H9 (cell line): ENCODE results near the gene CDC45. TPM values are rescaled to one million over a fixed set of nuclear protein-coding genes. Genes with fewer than 3 reads are reported as not detected.
A peak's percentile ranks its signal among the peaks of the same experiment; 100 is the strongest.

Experiments used
- DNase-seq: peaks from one replicate; pipeline ENCODE4 v3.0.0-alpha.2; 2017
- H2AFZ ChIP-seq: one replicate; pipeline ENCODE4 v1.6.1; 2013; ENCODE audit warnings: mild to moderate bottlenecking, low read length, control low read depth, moderate library complexity
- H2AK5ac ChIP-seq: 2 replicates; pipeline ENCODE4 v1.6.1; 2013; ENCODE audit warnings: low read length, control low read depth, mixed read lengths; ENCODE audit not compliant: insufficient read length
- H2BK120ac ChIP-seq: one replicate; pipeline ENCODE4 v1.6.1; 2013; ENCODE audit warnings: low read depth, mild to moderate bottlenecking, low read length, control low read depth, inconsistent platforms; ENCODE audit not compliant: poor library complexity, severe bottlenecking
- H2BK12ac ChIP-seq: 2 replicates; pipeline ENCODE4 v1.6.1; 2013; ENCODE audit warnings: low read length, control low read depth, mixed read lengths, low read depth; ENCODE audit not compliant: insufficient read length
- H2BK15ac ChIP-seq: 2 replicates; pipeline ENCODE4 v1.6.1; 2013; ENCODE audit warnings: low read depth, low read length, control low read depth
- H2BK20ac ChIP-seq: one replicate; pipeline ENCODE4 v1.6.1; 2013; ENCODE audit warnings: low read depth, mild to moderate bottlenecking, low read length, control low read depth, inconsistent platforms; ENCODE audit not compliant: poor library complexity, severe bottlenecking
- H2BK5ac ChIP-seq: 2 replicates; pipeline ENCODE4 v1.6.1; 2013; ENCODE audit warnings: low read length, control low read depth, mixed read lengths; ENCODE audit not compliant: insufficient read length
- H3K14ac ChIP-seq: 2 replicates; pipeline ENCODE4 v1.6.1; 2013; ENCODE audit warnings: low read length, control low read depth; ENCODE audit not compliant: insufficient read depth
- H3K18ac ChIP-seq: 2 replicates; pipeline ENCODE4 v1.6.1; 2013; ENCODE audit warnings: low read depth, mild to moderate bottlenecking, mixed read lengths, low read length, control low read depth; ENCODE audit not compliant: insufficient read length
- H3K23ac ChIP-seq: 2 replicates; pipeline ENCODE4 v1.6.1; 2013; ENCODE audit warnings: low read length, control low read depth, mixed read lengths, low read depth; ENCODE audit not compliant: insufficient read length
- H3K23me2 ChIP-seq: 2 replicates; pipeline ENCODE4 v1.6.1; 2013; ENCODE audit warnings: low read depth, mild to moderate bottlenecking, mixed read lengths, low read length, control low read depth; ENCODE audit not compliant: insufficient read length, poor library complexity, severe bottlenecking
- H3K27ac ChIP-seq: 2 replicates; pipeline ENCODE4 v1.5.1; 2013; ENCODE audit warnings: low read length, control low read depth, mixed read lengths, low read depth; ENCODE audit not compliant: insufficient read length
- H3K27me3 ChIP-seq: 2 replicates; pipeline ENCODE4 v1.6.1; 2013; ENCODE audit warnings: low read length, control low read depth, inconsistent platforms; ENCODE audit not compliant: insufficient read depth
- H3K4ac ChIP-seq: 2 replicates; pipeline ENCODE4 v1.6.1; 2013; ENCODE audit warnings: low read depth, mild to moderate bottlenecking, control low read depth, inconsistent platforms, low read length, moderate library complexity
- H3K4me1 ChIP-seq: 2 replicates; pipeline ENCODE4 v1.6.1; 2013; ENCODE audit warnings: low read length, control low read depth, inconsistent platforms; ENCODE audit not compliant: insufficient read depth
- H3K4me2 ChIP-seq: 2 replicates; pipeline ENCODE4 v1.6.1; 2013; ENCODE audit warnings: low read length, control low read depth, mixed read lengths; ENCODE audit not compliant: insufficient read length, insufficient read depth
- H3K56ac ChIP-seq: 2 replicates; pipeline ENCODE4 v1.6.1; 2013; ENCODE audit warnings: low read depth, mild to moderate bottlenecking, mixed read lengths, low read length, control low read depth; ENCODE audit not compliant: insufficient read length
- H3K79me1 ChIP-seq: 2 replicates; pipeline ENCODE4 v1.6.1; 2013; ENCODE audit warnings: low read depth, mild to moderate bottlenecking, moderate library complexity, low read length, control low read depth, inconsistent platforms; ENCODE audit not compliant: insufficient read depth, poor library complexity, severe bottlenecking
- H3K79me2 ChIP-seq: 2 replicates; pipeline ENCODE4 v1.6.1; 2013; ENCODE audit warnings: low read length, control low read depth, inconsistent platforms; ENCODE audit not compliant: insufficient read depth
- H3K9ac ChIP-seq: 2 replicates; pipeline ENCODE4 v1.6.1; 2013; ENCODE audit warnings: low read length, control low read depth, mixed read lengths; ENCODE audit not compliant: insufficient read length; ENCODE audit errors: extremely low read depth
- H3K9me3 ChIP-seq: one replicate; pipeline ENCODE4 v1.6.1; 2013; ENCODE audit warnings: low read depth, low read length, inconsistent platforms; ENCODE audit not compliant: control insufficient read depth
- H3T11ph ChIP-seq: one replicate; pipeline ENCODE4 v1.6.1; 2013; ENCODE audit warnings: mild to moderate bottlenecking, low read length, control low read depth, inconsistent platforms
- H4K20me1 ChIP-seq: one replicate; pipeline ENCODE4 v1.6.1; 2013; ENCODE audit not compliant: control insufficient read depth, insufficient read length, insufficient read depth
- H4K5ac ChIP-seq: 2 replicates; pipeline ENCODE4 v1.6.1; 2013; ENCODE audit warnings: low read depth, mild to moderate bottlenecking, mixed read lengths, low read length, control low read depth; ENCODE audit not compliant: insufficient read length
- H4K8ac ChIP-seq: replicated peaks from 2 replicates; pipeline ENCODE4 v1.6.1; 2013; ENCODE audit warnings: low read length, control low read depth, mixed read lengths, low read depth; ENCODE audit not compliant: insufficient read length
- H4K91ac ChIP-seq: 2 replicates; pipeline ENCODE4 v1.6.1; 2013; ENCODE audit warnings: low read depth, mild to moderate bottlenecking, moderate library complexity, mixed read lengths, low read length, control low read depth; ENCODE audit not compliant: insufficient read length
- H3K27ac Mint-ChIP-seq, 3 experiments: 2 replicates in 2 of 3; 3 replicates in 1 of 3; pipeline ENCODE4 v1.8.0; 2020 to 2021; ENCODE audit warnings: mixed read lengths in 3 of 3, mild to moderate bottlenecking in 1 of 3, moderate library complexity in 1 of 3
- H3K27me3 Mint-ChIP-seq: 2 replicates; pipeline ENCODE4 v1.8.0; 2021; ENCODE audit warnings: low read depth, mild to moderate bottlenecking, moderate library complexity, mixed read lengths
- H3K36me3 Mint-ChIP-seq, 3 experiments: 2 replicates in 2 of 3; 3 replicates in 1 of 3; pipeline ENCODE4 v1.8.0; 2020 to 2021; ENCODE audit warnings: low read depth in 3 of 3, mixed read lengths in 3 of 3; ENCODE audit not compliant: insufficient read depth in 1 of 3
- H3K4me1 Mint-ChIP-seq, 2 experiments: 2 replicates each; pipeline ENCODE4 v1.8.0; 2020; ENCODE audit warnings: mixed read lengths in 2 of 2
- H3K4me3 Mint-ChIP-seq, 2 experiments: 2 replicates in 1 of 2; 3 replicates in 1 of 2; pipeline ENCODE4 v1.8.0; 2020 to 2021; ENCODE audit warnings: mild to moderate bottlenecking in 2 of 2, mixed read lengths in 2 of 2, moderate library complexity in 1 of 2
- H3K9me3 Mint-ChIP-seq, 2 experiments: 2 replicates in 1 of 2; 3 replicates in 1 of 2; pipeline ENCODE4 v1.8.0; 2020; ENCODE audit warnings: mild to moderate bottlenecking in 2 of 2, mixed read lengths in 2 of 2, moderate library complexity in 1 of 2
- WGBS: extraction: QIAGEN DNeasy Blood & Tissue Kit; methylation state at CpG from one replicate; pipeline ENCODE4 v1.1.7; 2013; ENCODE audit warnings: missing lambda C conversion rate, low lambda C conversion rate, mixed read lengths; ENCODE audit not compliant: insufficient read length; ENCODE audit errors: extremely low coverage; 5-methylcytosine and 5-hydroxymethylcytosine counted together
- total RNA-seq: library from RNA; stranded (reverse); gene quantifications from 2 replicates; pipeline ENCODE4 v1.2.1, GENCODE V29; 2021
- TF ChIP-seq, protein P1 (sequence below): fragments of 200-600 bp; sonication (generic); conservative IDR thresholded peaks from 3 replicates; pipeline ENCODE4 v1.8.0; 2021; ENCODE audit warnings: antibody characterized with exemption, mild to moderate bottlenecking

Gene CDC45
- total RNA-seq, 1 experiment from 2014 or later, result 35.7 TPM

DNA sequence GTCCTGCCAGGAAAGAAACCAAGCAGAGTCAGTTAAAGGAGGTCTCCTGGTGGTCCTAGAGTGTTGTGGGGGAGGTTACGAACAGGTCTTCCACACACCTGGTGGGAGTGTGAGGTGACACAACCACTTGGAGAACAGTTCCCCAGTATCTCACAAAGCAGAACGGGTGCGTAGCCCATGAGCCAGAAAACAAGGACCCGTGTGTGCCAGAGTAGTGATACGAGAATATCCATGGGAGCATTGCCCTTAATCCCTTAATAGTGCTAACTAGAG is 66.2 kb downstream of the CDC45 start:
- no peak overlapping the region for H4K8ac ChIP-seq
- H2AFZ ChIP-seq, result no peak overlapping the region
- no peak overlapping the region for H3K18ac ChIP-seq
- H3K14ac ChIP-seq, result 0 out of 2 replicates have a peak overlapping the region, but pooled peaks have one; percentile 34
- no peak overlapping the region for H4K5ac ChIP-seq
- WGBS, result no CpG with 5 or more reads among the region's 5 CpGs
- no peaks in the 10 kb centered on the region for H3K23me2 ChIP-seq
- H3K4me2 ChIP-seq, result no peak overlapping the region
- H3K56ac ChIP-seq, result no peak overlapping the region
- H4K20me1 ChIP-seq, result peaks cover 2% of the 10 kb centered on the region
- no peak overlapping the region for H3K4me3 Mint-ChIP-seq
- H2BK12ac ChIP-seq, result no peak overlapping the region
- no peaks in the 10 kb centered on the region; a peak in 1 of 7 replicates for H3K36me3 Mint-ChIP-seq
- peak overlapping the region in 2 of 3 experiments; percentile 57 to 80; a peak in 3 of 7 replicates for H3K27ac Mint-ChIP-seq
- no peak overlapping the region for H3K23ac ChIP-seq
- no peaks in the 10 kb centered on the region for H3K27me3 ChIP-seq
- H3K27me3 Mint-ChIP-seq, result peaks cover 1% of the 10 kb centered on the region
- H3K4me1 Mint-ChIP-seq, result peaks cover 6 to 7% of the 10 kb centered on the region in 2 experiments
- H2BK5ac ChIP-seq, result no peak overlapping the region
- TF ChIP-seq, protein P1, sequence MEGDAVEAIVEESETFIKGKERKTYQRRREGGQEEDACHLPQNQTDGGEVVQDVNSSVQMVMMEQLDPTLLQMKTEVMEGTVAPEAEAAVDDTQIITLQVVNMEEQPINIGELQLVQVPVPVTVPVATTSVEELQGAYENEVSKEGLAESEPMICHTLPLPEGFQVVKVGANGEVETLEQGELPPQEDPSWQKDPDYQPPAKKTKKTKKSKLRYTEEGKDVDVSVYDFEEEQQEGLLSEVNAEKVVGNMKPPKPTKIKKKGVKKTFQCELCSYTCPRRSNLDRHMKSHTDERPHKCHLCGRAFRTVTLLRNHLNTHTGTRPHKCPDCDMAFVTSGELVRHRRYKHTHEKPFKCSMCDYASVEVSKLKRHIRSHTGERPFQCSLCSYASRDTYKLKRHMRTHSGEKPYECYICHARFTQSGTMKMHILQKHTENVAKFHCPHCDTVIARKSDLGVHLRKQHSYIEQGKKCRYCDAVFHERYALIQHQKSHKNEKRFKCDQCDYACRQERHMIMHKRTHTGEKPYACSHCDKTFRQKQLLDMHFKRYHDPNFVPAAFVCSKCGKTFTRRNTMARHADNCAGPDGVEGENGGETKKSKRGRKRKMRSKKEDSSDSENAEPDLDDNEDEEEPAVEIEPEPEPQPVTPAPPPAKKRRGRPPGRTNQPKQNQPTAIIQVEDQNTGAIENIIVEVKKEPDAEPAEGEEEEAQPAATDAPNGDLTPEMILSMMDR, result no peak
- no peaks in the 10 kb centered on the region for H3K79me1 ChIP-seq
- no peak overlapping the region for H2BK20ac ChIP-seq
- H2BK15ac ChIP-seq, result no peak overlapping the region
- DNase-seq, result no peak
- H2BK120ac ChIP-seq, result no peak overlapping the region
- H3K4me1 ChIP-seq, result no peaks in the 10 kb centered on the region
- no peaks in the 10 kb centered on the region for H3K79me2 ChIP-seq
- H3T11ph ChIP-seq, result no peak overlapping the region
- H2AK5ac ChIP-seq, result no peak overlapping the region
- H3K9me3 ChIP-seq, result no peaks in the 10 kb centered on the region
- no peak overlapping the region for H3K4ac ChIP-seq
- H4K91ac ChIP-seq, result no peak overlapping the region
- H3K9me3 Mint-ChIP-seq, result no peaks in the 10 kb centered on the region
- H3K27ac ChIP-seq, result no peak overlapping the region
- H3K9ac ChIP-seq, result no peak overlapping the region
